ENCODE data around the gene GOLGA1.

Gene GOLGA1

DNA sequence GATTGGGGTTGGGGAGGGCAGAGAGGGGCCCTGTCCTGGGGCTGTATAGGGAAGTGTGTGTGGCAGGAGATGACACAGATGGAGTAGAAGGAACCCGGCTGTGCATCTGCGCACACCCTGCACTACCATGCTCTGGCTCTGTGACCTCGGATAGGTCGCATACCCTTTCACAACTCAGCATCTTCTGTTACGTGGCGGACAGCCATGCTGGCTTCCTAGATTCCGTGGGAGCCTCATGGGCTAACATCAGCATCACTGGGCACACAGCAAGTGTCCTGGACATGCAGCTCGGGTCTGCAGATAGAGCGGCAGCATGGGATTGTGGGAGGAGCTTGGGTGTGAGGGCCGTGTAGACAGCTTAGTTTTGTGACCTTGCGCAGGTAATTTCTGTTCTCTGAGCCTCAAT lies 69.7 kb downstream of the GOLGA1 start:
- H2AFZ ChIP-seq (ENCODE audit: low read depth): no peak overlapping the region
- no peaks in the 10 kb centered on the region for H3K27me3 ChIP-seq (ENCODE audit: insufficient read depth, low read depth)
- peaks cover 63% of the 10 kb centered on the region for H3K79me2 ChIP-seq (ENCODE audit: insufficient read depth, low read depth)
- peak overlapping the region; percentile 95; the same call in 1 of the 2 replicates for H3K4me2 ChIP-seq
- no peak overlapping the region; the same call in 1 of the 2 replicates for H3K9ac ChIP-seq
- peaks cover 39% of the 10 kb centered on the region for H3K4me1 ChIP-seq (ENCODE audit: low read depth, poor library complexity, severe bottlenecking)
- H3K4me3 ChIP-seq (IDR thresholded peaks at IDR 0.05; ENCODE audit: insufficient read depth, low read depth, low read length): no peak overlapping the region
- H3K36me3 ChIP-seq (ENCODE audit: insufficient read depth): no peaks in the 10 kb centered on the region
- TF ChIP-seq, protein P1, sequence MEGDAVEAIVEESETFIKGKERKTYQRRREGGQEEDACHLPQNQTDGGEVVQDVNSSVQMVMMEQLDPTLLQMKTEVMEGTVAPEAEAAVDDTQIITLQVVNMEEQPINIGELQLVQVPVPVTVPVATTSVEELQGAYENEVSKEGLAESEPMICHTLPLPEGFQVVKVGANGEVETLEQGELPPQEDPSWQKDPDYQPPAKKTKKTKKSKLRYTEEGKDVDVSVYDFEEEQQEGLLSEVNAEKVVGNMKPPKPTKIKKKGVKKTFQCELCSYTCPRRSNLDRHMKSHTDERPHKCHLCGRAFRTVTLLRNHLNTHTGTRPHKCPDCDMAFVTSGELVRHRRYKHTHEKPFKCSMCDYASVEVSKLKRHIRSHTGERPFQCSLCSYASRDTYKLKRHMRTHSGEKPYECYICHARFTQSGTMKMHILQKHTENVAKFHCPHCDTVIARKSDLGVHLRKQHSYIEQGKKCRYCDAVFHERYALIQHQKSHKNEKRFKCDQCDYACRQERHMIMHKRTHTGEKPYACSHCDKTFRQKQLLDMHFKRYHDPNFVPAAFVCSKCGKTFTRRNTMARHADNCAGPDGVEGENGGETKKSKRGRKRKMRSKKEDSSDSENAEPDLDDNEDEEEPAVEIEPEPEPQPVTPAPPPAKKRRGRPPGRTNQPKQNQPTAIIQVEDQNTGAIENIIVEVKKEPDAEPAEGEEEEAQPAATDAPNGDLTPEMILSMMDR (conservative IDR thresholded peaks at IDR 0.05; ENCODE audit: low read depth, low read length): no peak
- peak overlapping the region; percentile 97; the same call in 1 of the 2 replicates for H3K27ac ChIP-seq
- H4K20me1 ChIP-seq (ENCODE audit: insufficient read depth): no peaks in the 10 kb centered on the region; the same call in none of the 2 replicates

DNA sequence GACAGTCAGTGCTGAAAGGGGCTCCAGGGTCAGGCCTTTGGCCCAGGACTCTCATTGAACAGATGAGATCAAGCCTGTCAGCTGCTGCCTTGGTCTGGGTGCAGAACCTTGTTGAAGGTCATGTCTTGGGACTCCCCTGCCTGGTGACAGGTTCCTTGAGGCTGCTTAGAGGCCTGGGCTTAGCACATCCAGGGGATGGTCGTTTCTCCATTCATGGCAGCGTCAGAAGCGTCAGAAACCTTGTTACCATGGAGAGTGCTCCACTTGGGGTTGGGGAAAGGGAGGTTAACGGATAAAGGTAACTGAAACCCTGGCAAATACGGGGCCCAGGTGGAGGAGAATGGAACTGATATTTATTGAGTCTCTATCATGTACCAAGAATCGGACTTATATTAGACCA lies 70.2 kb downstream of the GOLGA1 start:
- no peak overlapping the region for H3K4me3 ChIP-seq (IDR thresholded peaks at IDR 0.05; ENCODE audit: insufficient read depth, low read depth, low read length)
- no peaks in the 10 kb centered on the region for H3K36me3 ChIP-seq (ENCODE audit: insufficient read depth)
- H2AFZ ChIP-seq (ENCODE audit: low read depth): no peak overlapping the region
- peaks cover 39% of the 10 kb centered on the region for H3K4me1 ChIP-seq (ENCODE audit: low read depth, poor library complexity, severe bottlenecking)
- no peaks in the 10 kb centered on the region; the same call in none of the 2 replicates for H4K20me1 ChIP-seq (ENCODE audit: insufficient read depth)
- H3K9ac ChIP-seq: peak overlapping the region; percentile 97; the same call in 1 of the 2 replicates
- peak overlapping the region; percentile 95 for H3K4me2 ChIP-seq
- H3K79me2 ChIP-seq (ENCODE audit: insufficient read depth, low read depth): peaks cover 63% of the 10 kb centered on the region
- TF ChIP-seq, protein P1 (conservative IDR thresholded peaks at IDR 0.05; ENCODE audit: low read depth, low read length): no peak
- no peaks in the 10 kb centered on the region for H3K27me3 ChIP-seq (ENCODE audit: insufficient read depth, low read depth)
- H3K27ac ChIP-seq: peak overlapping the region; percentile 97; the same call in 1 of the 2 replicates

DNA sequence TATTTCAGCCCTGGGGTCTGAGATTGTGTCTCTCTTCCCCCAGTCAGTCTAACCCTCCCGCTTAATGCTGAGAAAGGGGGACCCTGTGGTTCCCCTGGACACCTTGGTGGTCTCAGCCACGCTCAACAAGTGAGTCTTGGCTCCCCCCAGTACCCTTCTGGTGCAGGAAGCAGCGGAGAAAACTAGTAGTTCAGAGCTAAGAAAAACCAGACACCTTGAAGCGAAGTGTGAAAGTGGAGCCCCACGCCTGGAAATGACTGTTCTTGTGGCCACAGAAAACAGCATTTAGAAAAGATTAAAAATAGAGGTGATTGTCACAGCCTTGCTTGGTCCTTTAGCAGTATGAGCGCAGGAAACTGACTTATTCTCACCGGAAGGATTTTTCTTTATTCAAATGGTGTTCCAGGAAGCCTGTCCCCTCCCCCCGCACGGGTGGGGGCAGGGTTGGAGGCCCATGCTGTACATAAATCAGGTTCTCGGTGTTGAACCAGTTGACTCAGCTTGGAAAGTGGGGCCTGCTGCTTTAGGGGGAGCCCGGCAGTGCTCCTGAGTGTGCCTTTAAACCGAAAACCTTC lies 70.8 kb downstream of the GOLGA1 start:
- H3K4me1 ChIP-seq (ENCODE audit: low read depth, poor library complexity, severe bottlenecking): peaks cover 39% of the 10 kb centered on the region
- no peak overlapping the region for H2AFZ ChIP-seq (ENCODE audit: low read depth)
- peaks cover 63% of the 10 kb centered on the region for H3K79me2 ChIP-seq (ENCODE audit: insufficient read depth, low read depth)
- no peak overlapping the region for H3K4me3 ChIP-seq (IDR thresholded peaks at IDR 0.05; ENCODE audit: insufficient read depth, low read depth, low read length)
- H3K27me3 ChIP-seq (ENCODE audit: insufficient read depth, low read depth): no peaks in the 10 kb centered on the region
- H3K4me2 ChIP-seq: peak overlapping the region; percentile 95
- no peaks in the 10 kb centered on the region; the same call in none of the 2 replicates for H4K20me1 ChIP-seq (ENCODE audit: insufficient read depth)
- H3K9ac ChIP-seq: peak overlapping the region; percentile 97; the same call in 1 of the 2 replicates
- no peaks in the 10 kb centered on the region for H3K36me3 ChIP-seq (ENCODE audit: insufficient read depth)
- TF ChIP-seq, protein P1 (conservative IDR thresholded peaks at IDR 0.05; ENCODE audit: low read depth, low read length): no peak
- peak overlapping the region; percentile 97 for H3K27ac ChIP-seq

DNA sequence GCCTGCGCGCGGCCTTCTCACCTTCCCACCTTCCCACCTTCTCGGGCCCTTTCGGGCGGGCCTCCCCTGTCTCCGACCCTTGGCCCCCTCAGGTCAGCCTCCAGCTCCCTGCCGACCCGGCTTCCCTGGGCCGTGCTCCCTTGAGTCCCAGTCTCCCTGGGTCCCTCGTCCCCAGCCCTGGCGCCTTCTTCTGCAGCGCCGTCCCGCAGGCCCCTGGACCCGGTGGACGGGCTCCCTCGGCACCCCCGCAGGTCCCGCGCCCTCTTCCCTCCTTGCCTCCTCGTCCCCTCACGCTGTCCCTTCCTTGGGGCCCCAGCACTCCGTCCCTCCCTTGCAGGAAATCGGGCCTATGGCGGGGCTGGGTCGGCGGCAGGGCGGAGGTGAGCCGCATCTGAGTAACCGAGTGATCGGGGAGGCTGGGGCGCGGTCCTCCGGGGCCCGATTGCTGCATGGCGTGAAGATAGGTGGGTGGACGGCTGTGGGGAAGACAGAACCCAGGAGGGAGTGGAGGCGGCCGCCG lies 71.4 kb downstream of the GOLGA1 start:
- Histone ChIP-seq H3K4me3 (IDR thresholded peaks at IDR 0.05; ENCODE audit: insufficient read depth, low read depth, low read length) (no peak overlapping the region), H2AFZ (ENCODE audit: low read depth) (peak overlapping the region; percentile 38; the same call in 1 of the 2 replicates), H3K9ac (peak overlapping the region; percentile 97; the same call in 1 of the 2 replicates), H4K20me1 (ENCODE audit: insufficient read depth) (no peaks in the 10 kb centered on the region; the same call in none of the 2 replicates), H3K27ac (peak overlapping the region; percentile 97), H3K36me3 (ENCODE audit: insufficient read depth) (no peaks in the 10 kb centered on the region), H3K4me2 (peak overlapping the region; percentile 95), H3K79me2 (ENCODE audit: insufficient read depth, low read depth) (peaks cover 59% of the 10 kb centered on the region), H3K27me3 (ENCODE audit: insufficient read depth, low read depth) (no peaks in the 10 kb centered on the region), H3K4me1 (ENCODE audit: low read depth, poor library complexity, severe bottlenecking) (peaks cover 39% of the 10 kb centered on the region)
- TF ChIP-seq, protein P1 (conservative IDR thresholded peaks at IDR 0.05; ENCODE audit: low read depth, low read length): no peak
